ENCODE data around the gene LCE7A. TPM values are rescaled to one million over a fixed set of nuclear protein-coding genes. Genes with fewer than 3 reads are reported as not detected.

LCE7A gene, protein sequence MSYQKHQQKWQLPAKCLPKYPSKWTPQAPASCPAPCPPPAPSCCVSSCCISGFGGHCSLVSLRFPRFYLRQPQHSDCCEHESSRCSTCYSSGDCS
- not detected for total RNA-seq
- not detected for polyA plus RNA-seq
- long read RNA-seq, donor 1 = 0 reads
- long read RNA-seq, donor 2 = 0 reads

GRCh38 chr1:152859696-152860095 lies at the start of gene LCE7A:
Gene LCE7A (plus strand): TSS chr1:152859996. CDS start chr1:152860698, 702 bp downstream.
- no peak for DNase-seq
- H3K9me3 ChIP-seq = no peaks in the 10 kb centered on the region
- TF ChIP-seq, protein P1, sequence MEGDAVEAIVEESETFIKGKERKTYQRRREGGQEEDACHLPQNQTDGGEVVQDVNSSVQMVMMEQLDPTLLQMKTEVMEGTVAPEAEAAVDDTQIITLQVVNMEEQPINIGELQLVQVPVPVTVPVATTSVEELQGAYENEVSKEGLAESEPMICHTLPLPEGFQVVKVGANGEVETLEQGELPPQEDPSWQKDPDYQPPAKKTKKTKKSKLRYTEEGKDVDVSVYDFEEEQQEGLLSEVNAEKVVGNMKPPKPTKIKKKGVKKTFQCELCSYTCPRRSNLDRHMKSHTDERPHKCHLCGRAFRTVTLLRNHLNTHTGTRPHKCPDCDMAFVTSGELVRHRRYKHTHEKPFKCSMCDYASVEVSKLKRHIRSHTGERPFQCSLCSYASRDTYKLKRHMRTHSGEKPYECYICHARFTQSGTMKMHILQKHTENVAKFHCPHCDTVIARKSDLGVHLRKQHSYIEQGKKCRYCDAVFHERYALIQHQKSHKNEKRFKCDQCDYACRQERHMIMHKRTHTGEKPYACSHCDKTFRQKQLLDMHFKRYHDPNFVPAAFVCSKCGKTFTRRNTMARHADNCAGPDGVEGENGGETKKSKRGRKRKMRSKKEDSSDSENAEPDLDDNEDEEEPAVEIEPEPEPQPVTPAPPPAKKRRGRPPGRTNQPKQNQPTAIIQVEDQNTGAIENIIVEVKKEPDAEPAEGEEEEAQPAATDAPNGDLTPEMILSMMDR (IDR thresholded peaks at IDR 0.05) = no peak
- no peak for ATAC-seq
- H3K36me3 ChIP-seq (ENCODE audit: insufficient read depth in 1 of 2, low read depth in 1 of 2) = no peaks in the 10 kb centered on the region
- no peak within 1 kb of the TSS for H3K4me3 ChIP-seq
- intact Hi-C loops (cut with DNase I) = no loop called here
- no peak within 1 kb of the TSS for H3K27ac ChIP-seq
- H3K27me3 ChIP-seq (ENCODE audit: insufficient read depth in 3 of 3, low read length in 2 of 3) = no peaks in the 10 kb centered on the region
- WGBS, 3 donors = 70 to 90% (median 81%) methylated on average over 3 of the region's 3 CpGs
- no peaks in the 10 kb centered on the region for H3K4me1 ChIP-seq

DNA sequence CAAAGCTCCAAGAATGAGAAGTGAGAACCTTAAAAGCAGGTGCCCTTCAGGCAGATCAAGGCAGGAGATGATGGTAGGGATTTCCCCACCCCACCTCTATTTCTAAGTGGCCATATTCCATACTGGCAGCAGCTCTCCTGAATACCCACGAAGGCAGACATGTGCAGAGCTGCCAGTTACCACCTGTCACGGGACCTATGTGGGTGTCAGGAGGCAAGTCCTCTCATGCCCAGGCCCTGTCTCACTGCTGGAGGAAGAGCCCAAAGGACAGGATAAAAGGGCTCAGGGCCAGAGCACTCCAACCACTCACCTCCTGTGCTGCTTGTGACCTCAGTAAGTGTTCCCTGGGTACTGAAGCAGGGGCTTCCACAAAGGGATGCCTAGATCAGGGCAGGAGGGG lies 48.7 kb upstream of the LCE7A start:
- WGBS, 3 donors = 49 to 56% (median 54%) methylated on average over 2 of the region's 2 CpGs
- intact Hi-C loops (cut with DNase I) = no loop called here
- no peak overlapping the region for H3K4me3 ChIP-seq
- peaks cover 0 to 1% (median 0%) of the 10 kb centered on the region in 3 donors for H3K27me3 ChIP-seq (ENCODE audit: insufficient read depth in 3 of 3, low read length in 2 of 3)
- ATAC-seq (no peak), DNase-seq (no peak)
- TF ChIP-seq, protein P1 (IDR thresholded peaks at IDR 0.05) = no peak
- H3K36me3 ChIP-seq (ENCODE audit: insufficient read depth in 1 of 2, low read depth in 1 of 2) = no peaks in the 10 kb centered on the region
- no peaks in the 10 kb centered on the region for H3K4me1 ChIP-seq
- no peaks in the 10 kb centered on the region for H3K9me3 ChIP-seq
- H3K27ac ChIP-seq = no peak overlapping the region

DNA sequence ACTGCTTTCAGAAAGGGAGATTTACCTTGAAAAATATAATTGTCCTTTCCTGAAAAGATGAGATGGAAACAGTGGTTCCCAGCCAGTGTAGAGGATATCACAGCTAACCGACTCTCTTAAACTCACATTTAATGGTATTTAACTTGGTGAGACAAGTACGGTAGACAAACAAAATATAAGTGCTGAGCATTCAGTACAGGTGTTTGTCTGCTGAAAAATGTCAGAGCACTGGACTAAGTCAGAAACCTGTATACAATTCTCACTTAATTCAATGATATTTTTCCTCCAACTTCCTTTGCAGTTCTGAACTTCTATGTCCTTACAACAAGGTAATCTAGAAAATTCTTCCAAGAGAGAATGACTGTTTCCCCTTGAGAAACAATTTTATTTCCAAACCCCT lies 48.1 kb upstream of the LCE7A start, which contains the start of gene LCE1B:
TSS of gene LCE1B (plus strand) at position 301 of the 400 bp plus-strand sequence. CDS start 476 bp downstream, outside the sequence.
- no peaks in the 10 kb centered on the region for H3K36me3 ChIP-seq (ENCODE audit: insufficient read depth in 1 of 2, low read depth in 1 of 2)
- ATAC-seq = no peak
- 71 to 92% (median 84%) methylated on average over 2 of the region's 2 CpGs for WGBS, 3 donors
- TF ChIP-seq, protein P1 (IDR thresholded peaks at IDR 0.05) = no peak
- intact Hi-C loops (cut with DNase I) = no loop called here
- H3K9me3 ChIP-seq = no peaks in the 10 kb centered on the region
- H3K27me3 ChIP-seq (ENCODE audit: insufficient read depth in 3 of 3, low read length in 2 of 3) = peaks cover 0 to 1% (median 0%) of the 10 kb centered on the region in 3 donors
- no peak within 1 kb of the TSS for H3K4me3 ChIP-seq
- H3K27ac ChIP-seq = no peak within 1 kb of the TSS
- DNase-seq = no peak
- H3K4me1 ChIP-seq = no peaks in the 10 kb centered on the region

- ATAC-seq = no peak
- intact Hi-C loops (cut with DNase I) = no loop called here
Observed at GRCh38 chr1:152817309-152817708, 42.5 kb upstream of the LCE7A start.

More at GRCh38 chr1:152817309-152817708, 42.5 kb upstream of the LCE7A start:
- no peak overlapping the region for H3K4me3 ChIP-seq
- no peak for DNase-seq
- H3K36me3 ChIP-seq (ENCODE audit: insufficient read depth in 1 of 2, low read depth in 1 of 2) = no peaks in the 10 kb centered on the region
- no peaks in the 10 kb centered on the region for H3K27me3 ChIP-seq (ENCODE audit: insufficient read depth in 3 of 3, low read length in 2 of 3)
- no peaks in the 10 kb centered on the region for H3K9me3 ChIP-seq
- H3K4me1 ChIP-seq = no peaks in the 10 kb centered on the region
- WGBS, 3 donors = 82 to 85% (median 83%) methylated on average over 6 of the region's 6 CpGs
- no peak overlapping the region for H3K27ac ChIP-seq
- TF ChIP-seq, protein P1 (IDR thresholded peaks at IDR 0.05) = no peak
